ENCODE data around the gene RPAP3. TPM values are rescaled to one million over a fixed set of nuclear protein-coding genes. Genes with fewer than 3 reads are reported as not detected.

Gene RPAP3
- polyA plus RNA-seq, 1 donor from 2014 or later = 39.7 TPM

GRCh38 chr12:47704719-47705118 is 1.1 kb downstream of the RPAP3 start:
- TF ChIP-seq POLR2AphosphoS5 (IDR thresholded peaks at IDR 0.05) (no peak), SMC3 (conservative IDR thresholded peaks at IDR 0.05; ENCODE audit: poor library complexity) (no peak), MXI1 (conservative IDR thresholded peaks at IDR 0.05; ENCODE audit: poor library complexity, severe bottlenecking) (no peak), TAF1 (IDR thresholded peaks at IDR 0.05; ENCODE audit: low read depth) (no peak), EZH2 (IDR thresholded peaks at IDR 0.05; ENCODE audit: borderline replicate concordance, insufficient read depth, low read length, poor library complexity, severe bottlenecking) (no peak), REST (IDR thresholded peaks at IDR 0.05; ENCODE audit: borderline replicate concordance) (no peak), EP300 (conservative IDR thresholded peaks at IDR 0.05; ENCODE audit: poor library complexity, severe bottlenecking) (no peak), RAD21 (conservative IDR thresholded peaks at IDR 0.05) (no peak), CTCF (IDR thresholded peaks at IDR 0.05; ENCODE audit: poor library complexity, severe bottlenecking) (no peak)
- Histone ChIP-seq H3K4me3 (ENCODE audit: low read length) (peak overlapping the region; percentile 83), H2AFZ (ENCODE audit: low read depth, low read length) (no peak overlapping the region)

GRCh38 chr12:47700263-47700662 is 5.6 kb downstream of the RPAP3 start:
- no peak overlapping the region for H3K27ac ChIP-seq (ENCODE audit: low read length)
- H3K27me3 ChIP-seq (ENCODE audit: insufficient read depth, low read depth, low read length) = no peaks in the 10 kb centered on the region
- H3K9ac ChIP-seq (ENCODE audit: low read length) = no peak overlapping the region
- no peak overlapping the region for H2AFZ ChIP-seq (ENCODE audit: low read depth, low read length)
- H4K20me1 ChIP-seq (ENCODE audit: insufficient read depth) = no peaks in the 10 kb centered on the region
- no peak overlapping the region for H3K4me3 ChIP-seq (ENCODE audit: low read length)
- TF ChIP-seq MXI1 (conservative IDR thresholded peaks at IDR 0.05; ENCODE audit: poor library complexity, severe bottlenecking) (no peak), EZH2 (IDR thresholded peaks at IDR 0.05; ENCODE audit: borderline replicate concordance, insufficient read depth, low read length, poor library complexity, severe bottlenecking) (no peak), CTCF (IDR thresholded peaks at IDR 0.05; ENCODE audit: poor library complexity, severe bottlenecking) (no peak), REST (IDR thresholded peaks at IDR 0.05; ENCODE audit: borderline replicate concordance) (no peak), SMC3 (conservative IDR thresholded peaks at IDR 0.05; ENCODE audit: poor library complexity) (no peak), EP300 (conservative IDR thresholded peaks at IDR 0.05; ENCODE audit: poor library complexity, severe bottlenecking) (no peak), TAF1 (IDR thresholded peaks at IDR 0.05; ENCODE audit: low read depth) (no peak), POLR2AphosphoS5 (IDR thresholded peaks at IDR 0.05) (no peak), RAD21 (conservative IDR thresholded peaks at IDR 0.05) (no peak)
- H3K36me3 ChIP-seq (ENCODE audit: insufficient read depth, low read length) = peaks cover 12% of the 10 kb centered on the region
- no peak overlapping the region for H3K4me2 ChIP-seq (ENCODE audit: low read length)
- peaks cover 12% of the 10 kb centered on the region for H3K79me2 ChIP-seq (replicated peaks; ENCODE audit: insufficient read depth, low read length)
- H3K9me3 ChIP-seq (ENCODE audit: low read length) = no peaks in the 10 kb centered on the region
- no peaks in the 10 kb centered on the region for H3K9me2 ChIP-seq (ENCODE audit: insufficient read depth, low read length)
- no peaks in the 10 kb centered on the region for H3F3A ChIP-seq (ENCODE audit: insufficient read depth, low read length, poor library complexity, severe bottlenecking)

More at GRCh38 chr12:47704719-47705118, 1.1 kb downstream of the RPAP3 start:
- peaks cover 6% of the 10 kb centered on the region for H3K36me3 ChIP-seq (ENCODE audit: insufficient read depth, low read length)
- no peaks in the 10 kb centered on the region for H3K9me3 ChIP-seq (ENCODE audit: low read length)
- no peak overlapping the region for H3K27ac ChIP-seq (ENCODE audit: low read length)
- no peaks in the 10 kb centered on the region for H4K20me1 ChIP-seq (ENCODE audit: insufficient read depth)
- H3K9ac ChIP-seq (ENCODE audit: low read length) = peak overlapping the region; percentile 87
- H3K27me3 ChIP-seq (ENCODE audit: insufficient read depth, low read depth, low read length) = no peaks in the 10 kb centered on the region
- no peaks in the 10 kb centered on the region for H3K9me2 ChIP-seq (ENCODE audit: insufficient read depth, low read length)
- H3K4me2 ChIP-seq (ENCODE audit: low read length) = peak overlapping the region; percentile 63
- H3F3A ChIP-seq (ENCODE audit: insufficient read depth, low read length, poor library complexity, severe bottlenecking) = no peaks in the 10 kb centered on the region
- peaks cover 14% of the 10 kb centered on the region for H3K79me2 ChIP-seq (replicated peaks; ENCODE audit: insufficient read depth, low read length)
